PC-9 (cell line): Measurements from ENCODE around the gene DIP2C.

Experiments used
- EZH2 ChIP-seq: fragments of 200-600 bp; sonication (generic); IDR thresholded peaks from 2 replicates; pipeline ENCODE4 v1.8.0; 2017; ENCODE audit warnings: antibody characterized with exemption, low read depth
- TF ChIP-seq, protein P1 (sequence below): fragments of 200-600 bp; sonication (generic); conservative IDR thresholded peaks from 2 replicates; pipeline ENCODE4 v1.6.1; 2017; ENCODE audit warnings: mixed run types, antibody characterized with exemption, mild to moderate bottlenecking, moderate library complexity

DNA sequence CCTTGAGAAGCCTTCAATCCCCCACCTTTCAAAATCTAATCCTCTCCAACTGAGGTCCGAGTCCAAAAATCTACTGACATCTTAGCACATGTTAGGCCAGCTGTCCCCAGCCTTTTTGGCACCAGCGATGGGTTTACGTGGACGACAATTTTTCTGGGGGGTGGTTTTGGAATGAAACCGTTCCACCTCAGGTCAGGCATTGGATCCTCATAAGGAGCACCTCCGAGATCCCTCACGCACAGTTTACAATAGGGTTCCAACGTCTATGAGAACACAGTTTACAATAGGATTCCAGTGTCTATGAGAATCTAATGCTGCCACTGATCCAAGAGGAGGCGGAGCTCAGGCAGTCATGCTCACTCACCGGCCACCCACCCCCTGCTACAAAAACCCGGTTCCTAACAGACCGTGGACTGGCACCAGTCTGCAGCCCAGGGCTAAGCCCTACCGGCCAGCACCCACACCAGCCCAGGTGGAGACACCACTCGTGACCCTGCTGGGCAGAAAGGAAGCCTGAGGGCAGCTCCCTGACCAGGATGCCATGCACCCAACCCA is 107.6 kb downstream of the DIP2C start:
- TF ChIP-seq, protein P1, sequence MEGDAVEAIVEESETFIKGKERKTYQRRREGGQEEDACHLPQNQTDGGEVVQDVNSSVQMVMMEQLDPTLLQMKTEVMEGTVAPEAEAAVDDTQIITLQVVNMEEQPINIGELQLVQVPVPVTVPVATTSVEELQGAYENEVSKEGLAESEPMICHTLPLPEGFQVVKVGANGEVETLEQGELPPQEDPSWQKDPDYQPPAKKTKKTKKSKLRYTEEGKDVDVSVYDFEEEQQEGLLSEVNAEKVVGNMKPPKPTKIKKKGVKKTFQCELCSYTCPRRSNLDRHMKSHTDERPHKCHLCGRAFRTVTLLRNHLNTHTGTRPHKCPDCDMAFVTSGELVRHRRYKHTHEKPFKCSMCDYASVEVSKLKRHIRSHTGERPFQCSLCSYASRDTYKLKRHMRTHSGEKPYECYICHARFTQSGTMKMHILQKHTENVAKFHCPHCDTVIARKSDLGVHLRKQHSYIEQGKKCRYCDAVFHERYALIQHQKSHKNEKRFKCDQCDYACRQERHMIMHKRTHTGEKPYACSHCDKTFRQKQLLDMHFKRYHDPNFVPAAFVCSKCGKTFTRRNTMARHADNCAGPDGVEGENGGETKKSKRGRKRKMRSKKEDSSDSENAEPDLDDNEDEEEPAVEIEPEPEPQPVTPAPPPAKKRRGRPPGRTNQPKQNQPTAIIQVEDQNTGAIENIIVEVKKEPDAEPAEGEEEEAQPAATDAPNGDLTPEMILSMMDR, result no peak
- TF ChIP-seq EZH2, result no peak
